Measurements from ENCODE around the gene RAMACL.

DNA sequence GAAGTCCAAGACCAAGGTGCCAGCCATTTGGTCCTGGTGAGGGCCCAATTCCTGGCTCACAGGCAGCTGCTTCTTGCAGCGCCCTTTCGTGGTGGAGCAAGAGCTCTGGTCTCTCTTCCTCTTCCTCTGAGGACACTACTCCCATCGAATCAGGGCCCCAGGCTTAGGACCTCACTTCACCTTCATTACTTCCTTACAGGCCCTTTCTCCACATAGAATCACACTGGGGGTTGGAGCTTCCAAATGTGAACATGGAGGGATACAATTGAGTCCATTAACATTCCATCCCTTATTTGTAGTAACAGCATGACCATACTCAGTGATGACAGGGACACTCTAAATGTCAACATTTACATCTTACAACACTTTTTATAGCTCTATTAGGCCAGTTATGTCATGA, 2.3 kb downstream of the RAMACL start:
- no peak for TF ChIP-seq CTCF (IDR thresholded peaks at IDR 0.05; ENCODE audit: poor library complexity)
- TF ChIP-seq EZH2phosphoT487 (IDR thresholded peaks at IDR 0.05; ENCODE audit: low read depth, severe bottlenecking, unreplicated experiment) = no peak
